ENCODE measurements around the gene CCDC61. TPM values are rescaled to one million over a fixed set of nuclear protein-coding genes. Genes with fewer than 3 reads are reported as not detected.

The CCDC61 gene
- total and polyA plus RNA-seq, 12 donors, result 6.6 to 11.6 (median 8.3) TPM

- Histone ChIP-seq H3K27ac (peak overlapping the region in 1 of 10 donors; percentile 42), H3K36me3 (peaks cover 0 to 14% (median 2%) of the 10 kb centered on the region in 9 donors), H3K9me3 (no peaks in the 10 kb centered on the region), H3K4me1 (peaks cover 3 to 24% (median 21%) of the 10 kb centered on the region in 9 donors), H3K4me3 (peak overlapping the region; percentile 45 to 81 (median 74)), H3K27me3 (peaks cover 0 to 44% (median 28%) of the 10 kb centered on the region in 7 donors)
- intact Hi-C loops (cut with DNase I), result loop anchor here in 4 of 10 donors (5.0 to 10.0 kb wide), 4 partner anchors 84 to 201 kb away; partner anchors contain the start of gene RSPH6A (in 2 of the 4)
- DNase-seq, result no peak
- no peak for TF ChIP-seq CTCF (IDR thresholded peaks at IDR 0.05)
- peak in 6 of 8 donors; percentile 1 to 34 (median 10) for ATAC-seq
- WGBS, 2 donors, result 3 to 4% methylated on average over 60 to 63 of the region's 63 CpGs
Measured at GRCh38 chr19:46015687-46016425, 20.6 kb downstream of the CCDC61 start.

GRCh38 chr19:46016426-46017094 is 21.3 kb downstream of the CCDC61 start:
- peaks cover 0 to 44% (median 28%) of the 10 kb centered on the region in 7 donors for H3K27me3 ChIP-seq
- intact Hi-C loops (cut with DNase I), result loop anchor here in 4 of 10 donors (5.0 to 10.0 kb wide), 4 partner anchors 84 to 202 kb away; partner anchors contain the start of gene RSPH6A (in 2 of the 4)
- H3K4me1 ChIP-seq, result peaks cover 3 to 24% (median 21%) of the 10 kb centered on the region in 9 donors
- WGBS, 2 donors, result 1% methylated on average over 48 of the region's 48 CpGs
- ATAC-seq (peak; percentile 78 to 92 (median 89)), DNase-seq (peak; percentile 80 to 84)
- H3K4me3 ChIP-seq, result peak overlapping the region; percentile 45 to 81 (median 74)
- peaks cover 0 to 11% (median 0%) of the 10 kb centered on the region in 9 donors for H3K36me3 ChIP-seq
- peak; percentile 84 to 97 (median 92) for TF ChIP-seq CTCF (IDR thresholded peaks at IDR 0.05)
- H3K27ac ChIP-seq, result peak overlapping the region in 3 of 10 donors; percentile 42 to 65 (median 44)
- no peaks in the 10 kb centered on the region for H3K9me3 ChIP-seq

- peak in 5 of 8 donors; percentile 4 to 10 (median 5) for ATAC-seq
Measured at GRCh38 chr19:46017095-46017429, 21.8 kb downstream of the CCDC61 start.

More at GRCh38 chr19:46017095-46017429, 21.8 kb downstream of the CCDC61 start:
- 40 to 55% methylated on average over 7 of the region's 7 CpGs for WGBS, 2 donors
- Histone ChIP-seq H3K27ac (peak overlapping the region in 1 of 10 donors; percentile 65), H3K4me3 (peak overlapping the region in 5 of 10 donors; percentile 72 to 81 (median 78)), H3K36me3 (peaks cover 0 to 6% (median 0%) of the 10 kb centered on the region in 9 donors), H3K9me3 (no peaks in the 10 kb centered on the region), H3K27me3 (peaks cover 0 to 43% (median 26%) of the 10 kb centered on the region in 7 donors), H3K4me1 (peaks cover 3 to 24% (median 21%) of the 10 kb centered on the region in 9 donors)
- intact Hi-C loops (cut with DNase I), result loop anchor here in 4 of 10 donors (5.0 to 10.0 kb wide), 4 partner anchors 85 to 202 kb away; partner anchors contain the start of gene RSPH6A (in 2 of the 4)
- peak in 5 of 9 donors; percentile 7 to 39 (median 32) for TF ChIP-seq CTCF (IDR thresholded peaks at IDR 0.05)
- no peak for DNase-seq

All from heart right ventricle (tissue), 16 donors.